GM12864 (cell line): ENCODE measurements around the gene RUNX2.

Experiments used
- DNase-seq: peaks from one replicate; pipeline ENCODE4 v3.0.0-alpha.2; 2011; ENCODE audit warnings: low read depth
- H3K4me3 ChIP-seq: 2 replicates; pipeline ENCODE4 v1.5.1; 2011; ENCODE audit warnings: mild to moderate bottlenecking, low read depth, low read length, control low read depth
- CTCF ChIP-seq: IDR thresholded peaks from 2 replicates; pipeline ENCODE4 v1.5.1; 2011; ENCODE audit warnings: low read depth, mild to moderate bottlenecking, moderate library complexity, low read length, control low read depth, inconsistent platforms; ENCODE audit errors: missing control alignments

The RUNX2 gene

DNA sequence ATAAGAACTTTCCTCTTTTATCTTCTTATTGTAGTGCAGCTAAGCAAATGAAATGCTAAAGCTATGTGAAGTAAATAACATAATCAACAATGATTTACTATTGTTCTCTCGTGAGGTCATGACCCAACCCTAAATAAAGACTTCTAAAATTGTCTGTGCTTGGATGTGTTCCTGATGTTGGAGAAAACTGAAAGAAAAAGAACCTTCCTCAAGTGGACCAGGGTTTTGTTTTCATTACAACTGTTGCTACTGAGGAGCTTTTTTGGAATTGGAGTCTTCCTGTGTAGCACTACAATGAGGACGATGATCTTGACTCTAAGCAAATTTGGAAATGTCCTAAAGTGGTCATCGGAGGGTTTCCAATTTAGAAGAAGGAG lies 109.3 kb downstream of the RUNX2 start:
- no peak for DNase-seq
- TF ChIP-seq CTCF: no peak
- H3K4me3 ChIP-seq: no peak overlapping the region

DNA sequence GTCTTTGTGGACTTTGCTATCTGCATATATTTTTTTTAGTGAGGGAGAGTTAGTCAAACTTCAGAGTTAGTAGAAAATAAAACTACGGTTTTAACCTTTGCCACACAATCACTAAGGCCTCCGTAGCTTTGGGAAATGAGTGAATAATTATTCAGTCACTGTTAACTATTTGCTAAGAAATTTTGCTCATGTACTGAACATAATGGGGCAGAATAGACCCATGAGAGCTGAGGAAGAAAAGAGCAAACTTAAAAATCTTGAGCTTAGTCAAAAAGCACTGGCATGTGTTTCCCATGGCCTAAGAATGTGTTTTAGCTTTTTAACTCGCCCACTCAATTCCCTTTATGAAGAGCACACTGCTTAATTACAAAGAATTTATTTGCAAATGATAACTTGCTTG lies 110.0 kb downstream of the RUNX2 start:
- DNase-seq: no peak
- no peak overlapping the region for H3K4me3 ChIP-seq
- no peak for TF ChIP-seq CTCF

DNA sequence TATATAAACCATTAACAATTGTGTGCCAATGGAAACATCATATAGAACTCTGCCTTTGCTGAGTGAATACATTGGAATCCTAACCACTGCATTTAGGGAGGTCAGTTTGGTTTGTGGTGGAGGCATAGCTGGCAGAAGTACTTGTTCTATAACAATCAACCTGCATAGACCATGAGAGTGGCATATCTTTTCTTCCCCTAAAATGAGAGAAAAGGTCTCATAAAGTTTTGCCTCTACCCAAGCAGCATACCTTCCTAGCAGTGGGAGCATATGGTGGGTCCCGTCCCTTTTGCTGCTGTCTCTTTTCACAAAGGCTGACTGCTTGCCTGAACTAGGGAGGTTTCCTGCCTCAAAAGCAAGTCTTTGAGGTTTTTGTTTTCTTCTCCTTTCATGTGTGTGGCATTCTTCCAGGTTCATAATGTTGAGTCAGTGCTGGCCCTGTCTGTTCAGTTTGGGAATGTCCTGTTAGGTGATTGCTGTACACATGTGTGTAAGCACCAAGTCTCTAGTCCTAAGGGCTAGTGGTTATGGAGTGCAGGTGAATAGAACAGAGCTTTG lies 110.8 kb downstream of the RUNX2 start:
- no peak for TF ChIP-seq CTCF
- no peak overlapping the region for H3K4me3 ChIP-seq
- no peak for DNase-seq

DNA sequence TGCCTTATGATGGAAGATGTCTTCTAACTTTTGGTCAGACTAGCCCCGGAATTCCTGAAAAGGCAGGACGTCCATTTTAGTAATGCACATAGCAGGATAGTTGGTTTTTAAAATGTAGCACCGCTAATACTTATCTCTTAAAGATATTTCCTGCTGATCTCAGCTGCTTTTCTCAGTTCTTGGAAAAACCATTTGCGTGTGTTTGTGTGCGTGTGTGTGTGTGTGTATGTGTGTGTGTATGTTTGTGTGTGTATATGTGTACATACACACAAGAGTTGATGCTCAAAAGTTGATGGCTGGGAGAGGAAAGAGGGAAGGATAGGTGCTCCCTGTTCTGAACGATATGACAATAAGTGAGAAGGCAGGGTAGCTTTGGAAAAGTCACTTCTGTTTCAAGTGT lies 111.3 kb downstream of the RUNX2 start:
- H3K4me3 ChIP-seq: no peak overlapping the region
- DNase-seq: no peak
- TF ChIP-seq CTCF: no peak

DNA sequence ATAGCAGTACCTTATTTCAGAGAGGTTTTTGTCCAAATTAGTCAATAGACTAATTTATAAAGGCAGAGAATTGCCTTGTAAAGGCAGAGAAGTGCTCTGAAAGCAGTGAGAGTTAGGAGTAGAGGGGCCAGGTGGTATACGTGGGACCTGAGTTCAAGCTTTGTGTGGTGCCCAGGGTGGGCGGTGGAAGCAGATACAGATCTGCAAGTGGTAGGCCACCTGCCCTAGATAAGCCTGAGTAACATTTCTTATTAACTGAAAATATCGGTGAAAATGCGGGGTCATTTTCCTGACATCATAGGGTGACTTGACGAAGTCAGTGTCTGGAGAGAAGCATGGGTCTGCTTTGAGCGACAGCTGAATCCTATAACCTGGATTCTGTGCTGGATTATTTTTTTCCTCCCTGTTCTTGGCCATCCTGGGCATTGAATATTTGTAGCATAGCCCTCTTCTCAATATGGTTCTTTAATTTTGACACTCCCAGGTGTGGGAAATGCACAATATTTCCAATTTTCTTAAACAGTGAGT lies 111.8 kb downstream of the RUNX2 start:
- TF ChIP-seq CTCF: no peak
- H3K4me3 ChIP-seq: no peak overlapping the region
- no peak for DNase-seq

GRCh38 chr6:45441851-45442453 lies 113.8 kb downstream of the RUNX2 start:
- TF ChIP-seq CTCF: no peak
- DNase-seq: no peak
- no peak overlapping the region for H3K4me3 ChIP-seq

DNA sequence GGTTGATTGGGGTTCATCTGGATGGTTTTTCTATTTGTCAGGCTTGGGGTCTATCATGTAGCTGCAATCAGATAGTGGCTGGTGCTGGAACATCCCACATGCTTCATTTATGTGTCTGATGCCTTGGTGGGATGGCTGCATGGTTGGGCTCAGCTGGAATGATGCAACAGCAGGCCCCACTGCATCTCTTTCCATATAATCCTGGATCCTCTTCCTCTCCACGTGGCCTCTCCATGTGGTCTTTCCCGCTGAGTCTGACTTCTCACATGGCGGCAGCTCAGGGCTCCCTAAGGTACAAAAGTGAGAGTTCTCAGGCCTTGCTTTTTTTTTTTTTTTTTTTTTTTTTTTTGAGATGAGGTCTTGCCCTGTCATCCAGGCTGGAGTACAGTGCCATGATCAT lies 114.6 kb downstream of the RUNX2 start:
- no peak overlapping the region for H3K4me3 ChIP-seq
- no peak for DNase-seq
- TF ChIP-seq CTCF: no peak
